ENCODE data around the gene LRRC3B. TPM values are rescaled to one million over a fixed set of nuclear protein-coding genes. Genes with fewer than 3 reads are reported as not detected.

The LRRC3B gene
- total and polyA plus RNA-seq, 7 experiments from 2014 or later: not detected

- Mint-ChIP-seq H3K27me3 (no peaks in the 10 kb centered on the region), H3K4me1 (no peaks in the 10 kb centered on the region), H3K4me3 (no peak overlapping the region), H3K9me3 (peaks cover 0 to 17% (median 6%) of the 10 kb centered on the region in 11 donors), H3K36me3 (no peaks in the 10 kb centered on the region), H3K27ac (no peak overlapping the region)
- ATAC-seq: no peak
- Histone ChIP-seq H3K36me3 (ENCODE audit: control insufficient read depth in 2 of 3, insufficient read depth in 3 of 3, low read length in 3 of 3) (no peaks in the 10 kb centered on the region), H3K27ac (ENCODE audit: low read depth, low read length) (no peak overlapping the region), H3K27me3 (ENCODE audit: control insufficient read depth in 2 of 2, insufficient read depth in 2 of 2, low read length in 2 of 2) (no peaks in the 10 kb centered on the region), H3K4me3 (ENCODE audit: low read length) (no peak overlapping the region), H3K9me3 (ENCODE audit: control insufficient read depth in 2 of 3, low read length in 3 of 3) (no peaks in the 10 kb centered on the region), H3K4me1 (ENCODE audit: control insufficient read depth in 2 of 2, insufficient read depth in 2 of 2, low read length in 2 of 2) (no peaks in the 10 kb centered on the region)
- ChIA-PET CTCF (no interaction called here), POLR2A (no interaction called here)
- intact Hi-C loops (cut with micrococcal nuclease): no loop called here
- no peak for DNase-seq
Observed at GRCh38 chr3:26753095-26753494, 130.5 kb downstream of the LRRC3B start.

DNA sequence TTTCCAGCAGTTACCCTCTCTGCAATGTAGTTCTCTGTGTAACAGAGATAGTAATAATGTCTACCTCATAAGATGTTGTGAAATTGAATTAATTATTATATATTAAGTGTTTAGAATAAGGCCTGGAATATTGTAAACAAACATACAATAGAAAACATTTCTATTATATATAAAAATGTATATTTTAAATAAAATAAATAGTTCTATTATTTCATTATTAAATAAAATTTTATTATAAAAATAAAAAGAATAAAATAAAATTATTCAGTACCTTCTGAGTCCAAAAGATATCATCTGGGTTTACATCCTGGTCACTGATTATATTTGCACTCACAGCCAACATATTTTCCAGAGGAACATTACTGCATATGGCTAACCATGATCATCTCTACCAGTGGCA is 135.4 kb downstream of the LRRC3B start:
- H3K9me3 Mint-ChIP-seq: peaks cover 0 to 23% (median 3%) of the 10 kb centered on the region in 11 donors
- no peak overlapping the region for H3K4me3 ChIP-seq (ENCODE audit: low read length)
- no peak for DNase-seq
- no peaks in the 10 kb centered on the region for H3K4me1 ChIP-seq (ENCODE audit: control insufficient read depth in 2 of 2, insufficient read depth in 2 of 2, low read length in 2 of 2)
- H3K4me3 Mint-ChIP-seq: no peak overlapping the region
- intact Hi-C loops (cut with micrococcal nuclease): no loop called here
- H3K27me3 ChIP-seq (ENCODE audit: control insufficient read depth in 2 of 2, insufficient read depth in 2 of 2, low read length in 2 of 2): no peaks in the 10 kb centered on the region
- no peaks in the 10 kb centered on the region for H3K4me1 Mint-ChIP-seq
- H3K27me3 Mint-ChIP-seq: no peaks in the 10 kb centered on the region
- H3K27ac Mint-ChIP-seq: no peak overlapping the region
- POLR2A ChIA-PET: no interaction called here
- ATAC-seq: no peak
- CTCF ChIA-PET: no interaction called here
- no peaks in the 10 kb centered on the region for H3K36me3 ChIP-seq (ENCODE audit: control insufficient read depth in 2 of 3, insufficient read depth in 3 of 3, low read length in 3 of 3)
- H3K9me3 ChIP-seq (ENCODE audit: control insufficient read depth in 2 of 3, low read length in 3 of 3): no peaks in the 10 kb centered on the region
- H3K36me3 Mint-ChIP-seq: no peaks in the 10 kb centered on the region
- H3K27ac ChIP-seq (ENCODE audit: low read depth, low read length): no peak overlapping the region

All from naive thymus-derived CD4-positive, alpha-beta T cell (primary cell).